ENCODE data around the gene TPO. TPM values are rescaled to one million over a fixed set of nuclear protein-coding genes. Genes with fewer than 3 reads are reported as not detected.

The TPO gene
- total and polyA plus RNA-seq, 5 donors: 1.3 to 2.0 (median 1.4) TPM; not detected in 1

DNA sequence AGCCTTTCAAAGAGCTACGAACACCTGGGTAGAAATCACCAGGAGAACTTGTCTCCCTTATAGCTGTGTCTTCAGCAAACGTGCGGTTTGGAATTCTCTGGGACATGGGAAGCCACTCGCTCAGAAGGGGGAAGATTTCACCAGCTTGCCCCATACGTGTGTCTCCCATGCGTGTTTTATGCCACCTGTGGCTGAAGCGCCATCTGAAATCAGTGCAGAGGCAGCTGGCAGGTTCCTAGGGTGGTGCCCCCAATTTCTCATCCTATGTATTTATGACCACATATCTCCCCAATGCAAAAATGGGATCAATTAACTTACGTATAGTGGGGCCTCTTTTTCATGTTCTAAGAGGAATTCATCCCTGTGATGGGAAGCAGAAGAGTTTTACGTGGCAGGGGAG, 81.6 kb downstream of the TPO start:
- intact Hi-C loops (cut with DNase I): no loop called here
- ATAC-seq (no peak), DNase-seq (no peak)
- no peaks in the 10 kb centered on the region for H3K9me3 ChIP-seq (ENCODE audit: control insufficient read depth, low read length)
- 81% methylated on average over 9 of the region's 9 CpGs for WGBS
- H3K4me1 ChIP-seq (ENCODE audit: control insufficient read depth, insufficient read depth, low read length): no peaks in the 10 kb centered on the region
- H3K27me3 ChIP-seq (ENCODE audit: control insufficient read depth, insufficient read depth): no peaks in the 10 kb centered on the region
- no peak overlapping the region for H3K4me3 ChIP-seq (ENCODE audit: low read length)
- no peak overlapping the region for H3K27ac ChIP-seq (ENCODE audit: low read length)

DNA sequence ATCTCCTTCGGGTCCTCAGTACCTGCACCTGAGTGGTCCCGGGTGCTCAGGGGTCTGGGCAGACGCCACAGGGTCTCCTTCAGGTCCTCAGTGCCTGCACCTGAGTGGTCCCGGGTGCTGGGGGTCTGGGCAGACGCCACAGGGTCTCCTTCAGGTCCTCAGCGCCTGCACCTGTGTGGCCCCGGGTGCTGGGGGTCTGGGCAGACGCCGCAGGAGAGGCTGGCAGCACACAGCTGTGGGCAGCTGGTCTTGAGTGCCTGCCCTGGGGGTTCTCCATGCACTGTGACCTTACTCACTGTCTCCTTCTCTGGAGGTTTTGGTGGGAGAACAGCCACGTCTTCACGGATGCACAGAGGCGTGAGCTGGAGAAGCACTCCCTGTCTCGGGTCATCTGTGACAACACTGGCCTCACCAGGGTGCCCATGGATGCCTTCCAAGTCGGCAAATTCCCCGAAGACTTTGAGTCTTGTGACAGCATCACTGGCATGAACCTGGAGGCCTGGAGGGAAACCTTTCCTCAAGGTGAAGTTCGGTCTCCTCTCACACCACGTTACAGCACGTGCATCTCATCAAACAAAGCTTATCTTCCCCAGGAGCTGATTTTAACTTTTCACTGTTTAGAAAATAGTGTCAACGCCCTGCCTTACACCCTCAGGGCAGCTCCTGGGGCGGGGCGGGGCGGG, 82.6 kb downstream of the TPO start:
- Histone ChIP-seq H3K27ac (ENCODE audit: low read length) (no peak overlapping the region), H3K27me3 (ENCODE audit: control insufficient read depth, insufficient read depth) (no peaks in the 10 kb centered on the region), H3K4me3 (ENCODE audit: low read length) (no peak overlapping the region), H3K9me3 (ENCODE audit: control insufficient read depth, low read length) (no peaks in the 10 kb centered on the region), H3K4me1 (ENCODE audit: control insufficient read depth, insufficient read depth, low read length) (no peaks in the 10 kb centered on the region)
- 79% methylated on average over 22 of the region's 22 CpGs for WGBS
- ATAC-seq: no peak
- intact Hi-C loops (cut with DNase I): no loop called here
- DNase-seq: no peak

- intact Hi-C loops (cut with DNase I): no loop called here
- Histone ChIP-seq H3K9me3 (ENCODE audit: control insufficient read depth, low read length) (no peaks in the 10 kb centered on the region), H3K27me3 (ENCODE audit: control insufficient read depth, insufficient read depth) (no peaks in the 10 kb centered on the region), H3K4me1 (ENCODE audit: control insufficient read depth, insufficient read depth, low read length) (no peaks in the 10 kb centered on the region), H3K4me3 (ENCODE audit: low read length) (no peak overlapping the region), H3K27ac (ENCODE audit: low read length) (no peak overlapping the region)
- WGBS: 86% methylated on average over 19 of the region's 19 CpGs
- no peak for ATAC-seq
- no peak for DNase-seq
These were observed 83.1 kb downstream of the TPO start for GRCh38 chr2:1496359-1496821.

GRCh38 chr2:1497122-1497611, 83.9 kb downstream of the TPO start:
- DNase-seq (no peak), ATAC-seq (no peak)
- no peaks in the 10 kb centered on the region for H3K4me1 ChIP-seq (ENCODE audit: control insufficient read depth, insufficient read depth, low read length)
- no peaks in the 10 kb centered on the region for H3K27me3 ChIP-seq (ENCODE audit: control insufficient read depth, insufficient read depth)
- no peak overlapping the region for H3K4me3 ChIP-seq (ENCODE audit: low read length)
- 81% methylated on average over 13 of the region's 13 CpGs for WGBS
- no peaks in the 10 kb centered on the region for H3K9me3 ChIP-seq (ENCODE audit: control insufficient read depth, low read length)
- no peak overlapping the region for H3K27ac ChIP-seq (ENCODE audit: low read length)
- intact Hi-C loops (cut with DNase I): no loop called here

DNA sequence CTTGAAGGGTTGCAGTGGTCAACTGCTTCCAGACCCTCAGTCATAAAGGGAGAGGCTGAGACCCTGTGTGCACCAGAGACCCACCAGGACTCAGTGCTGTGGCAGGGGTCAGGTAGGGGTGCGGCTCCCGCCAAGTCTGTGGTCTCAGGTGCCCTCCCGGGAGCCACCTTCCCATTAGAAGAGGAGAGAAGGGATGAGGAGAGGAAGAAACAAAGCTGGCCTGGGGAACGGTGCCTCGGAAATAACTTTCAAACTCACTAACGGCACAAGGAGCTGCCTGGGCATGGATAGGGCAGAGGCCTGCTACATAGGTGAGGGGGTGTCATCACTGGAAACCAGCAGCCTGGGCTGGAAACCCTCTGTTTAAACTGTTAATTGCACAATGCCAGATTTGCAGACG, 84.9 kb downstream of the TPO start:
- DNase-seq (no peak), ATAC-seq (no peak)
- 80% methylated on average over 7 of the region's 7 CpGs for WGBS
- Histone ChIP-seq H3K9me3 (ENCODE audit: control insufficient read depth, low read length) (no peaks in the 10 kb centered on the region), H3K27ac (ENCODE audit: low read length) (no peak overlapping the region), H3K27me3 (ENCODE audit: control insufficient read depth, insufficient read depth) (no peaks in the 10 kb centered on the region), H3K4me3 (ENCODE audit: low read length) (no peak overlapping the region), H3K4me1 (ENCODE audit: control insufficient read depth, insufficient read depth, low read length) (no peaks in the 10 kb centered on the region)
- intact Hi-C loops (cut with DNase I): no loop called here

- no peak overlapping the region for H3K4me3 ChIP-seq (ENCODE audit: low read length)
- no peaks in the 10 kb centered on the region for H3K9me3 ChIP-seq (ENCODE audit: control insufficient read depth, low read length)
- DNase-seq: no peak
- H3K27ac ChIP-seq (ENCODE audit: low read length): no peak overlapping the region
- H3K27me3 ChIP-seq (ENCODE audit: control insufficient read depth, insufficient read depth): no peaks in the 10 kb centered on the region
- 88% methylated on average over 13 of the region's 13 CpGs for WGBS
- no peaks in the 10 kb centered on the region for H3K4me1 ChIP-seq (ENCODE audit: control insufficient read depth, insufficient read depth, low read length)
- ATAC-seq: no peak
- intact Hi-C loops (cut with DNase I): no loop called here
These were observed 86.0 kb downstream of the TPO start for GRCh38 chr2:1499033-1499795.

DNA sequence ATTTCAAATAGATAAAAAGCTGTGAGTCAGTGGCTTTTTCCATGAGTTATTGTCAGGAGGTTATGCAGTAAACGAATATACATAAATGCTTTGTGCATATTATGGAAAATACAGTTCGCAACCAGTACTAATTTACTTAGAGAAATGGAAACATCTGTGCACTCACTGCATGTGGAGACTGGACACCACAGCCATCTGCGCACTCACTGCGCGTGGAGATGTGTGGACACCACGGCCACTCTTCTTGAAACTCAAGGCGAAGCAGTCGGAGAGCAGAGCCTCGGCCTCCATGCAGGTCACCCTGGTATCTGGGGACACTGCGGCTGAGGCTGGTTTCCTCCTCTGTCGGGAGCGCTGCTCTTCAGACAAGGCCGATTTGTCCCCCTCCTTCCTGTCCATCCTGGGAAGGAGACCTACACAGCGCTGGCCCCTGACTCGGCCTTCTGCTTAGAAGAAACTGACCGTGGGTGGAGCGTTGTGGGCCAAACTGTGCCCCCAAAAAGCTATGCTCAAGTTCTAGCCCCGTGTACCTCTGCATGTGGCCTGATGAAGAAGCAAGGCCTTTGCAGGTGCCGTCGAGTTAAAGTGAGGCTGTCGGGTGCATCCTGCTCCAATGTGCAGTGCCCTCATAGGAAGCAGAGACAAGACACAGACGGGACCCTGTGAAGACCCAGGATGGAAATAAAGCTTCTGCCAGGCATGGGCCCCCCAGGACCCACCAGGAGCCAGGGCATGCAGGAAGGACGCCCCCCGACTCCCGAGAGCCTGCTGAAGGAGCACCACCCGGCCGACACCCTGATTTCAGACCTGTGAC, 88.0 kb downstream of the TPO start:
- intact Hi-C loops (cut with DNase I): no loop called here
- Histone ChIP-seq H3K27me3 (ENCODE audit: control insufficient read depth, insufficient read depth) (no peaks in the 10 kb centered on the region), H3K4me3 (ENCODE audit: low read length) (no peak overlapping the region), H3K4me1 (ENCODE audit: control insufficient read depth, insufficient read depth, low read length) (no peaks in the 10 kb centered on the region), H3K9me3 (ENCODE audit: control insufficient read depth, low read length) (no peaks in the 10 kb centered on the region), H3K27ac (ENCODE audit: low read length) (no peak overlapping the region)
- ATAC-seq: no peak
- WGBS: 84% methylated on average over 27 of the region's 27 CpGs
- DNase-seq: no peak

- DNase-seq (no peak), ATAC-seq (no peak)
- Histone ChIP-seq H3K27ac (ENCODE audit: low read length) (no peak overlapping the region), H3K27me3 (ENCODE audit: control insufficient read depth, insufficient read depth) (no peaks in the 10 kb centered on the region), H3K9me3 (ENCODE audit: control insufficient read depth, low read length) (no peaks in the 10 kb centered on the region), H3K4me3 (ENCODE audit: low read length) (no peak overlapping the region), H3K4me1 (ENCODE audit: control insufficient read depth, insufficient read depth, low read length) (no peaks in the 10 kb centered on the region)
- intact Hi-C loops (cut with DNase I): no loop called here
- WGBS: 82% methylated on average over 6 of the region's 6 CpGs
These were observed 88.7 kb downstream of the TPO start for GRCh38 chr2:1501991-1502390.

- no peak overlapping the region for H3K27ac ChIP-seq (ENCODE audit: low read length)
- peak in 1 of 2 donors; percentile 23 for ATAC-seq
- DNase-seq: no peak
- WGBS: 86% methylated on average over 15 of the region's 15 CpGs
- no peaks in the 10 kb centered on the region for H3K9me3 ChIP-seq (ENCODE audit: control insufficient read depth, low read length)
- intact Hi-C loops (cut with DNase I): no loop called here
- no peaks in the 10 kb centered on the region for H3K27me3 ChIP-seq (ENCODE audit: control insufficient read depth, insufficient read depth)
- H3K4me3 ChIP-seq (ENCODE audit: low read length): no peak overlapping the region
- H3K4me1 ChIP-seq (ENCODE audit: control insufficient read depth, insufficient read depth, low read length): no peaks in the 10 kb centered on the region
These were observed 89.6 kb downstream of the TPO start for GRCh38 chr2:1502891-1503304.

DNA sequence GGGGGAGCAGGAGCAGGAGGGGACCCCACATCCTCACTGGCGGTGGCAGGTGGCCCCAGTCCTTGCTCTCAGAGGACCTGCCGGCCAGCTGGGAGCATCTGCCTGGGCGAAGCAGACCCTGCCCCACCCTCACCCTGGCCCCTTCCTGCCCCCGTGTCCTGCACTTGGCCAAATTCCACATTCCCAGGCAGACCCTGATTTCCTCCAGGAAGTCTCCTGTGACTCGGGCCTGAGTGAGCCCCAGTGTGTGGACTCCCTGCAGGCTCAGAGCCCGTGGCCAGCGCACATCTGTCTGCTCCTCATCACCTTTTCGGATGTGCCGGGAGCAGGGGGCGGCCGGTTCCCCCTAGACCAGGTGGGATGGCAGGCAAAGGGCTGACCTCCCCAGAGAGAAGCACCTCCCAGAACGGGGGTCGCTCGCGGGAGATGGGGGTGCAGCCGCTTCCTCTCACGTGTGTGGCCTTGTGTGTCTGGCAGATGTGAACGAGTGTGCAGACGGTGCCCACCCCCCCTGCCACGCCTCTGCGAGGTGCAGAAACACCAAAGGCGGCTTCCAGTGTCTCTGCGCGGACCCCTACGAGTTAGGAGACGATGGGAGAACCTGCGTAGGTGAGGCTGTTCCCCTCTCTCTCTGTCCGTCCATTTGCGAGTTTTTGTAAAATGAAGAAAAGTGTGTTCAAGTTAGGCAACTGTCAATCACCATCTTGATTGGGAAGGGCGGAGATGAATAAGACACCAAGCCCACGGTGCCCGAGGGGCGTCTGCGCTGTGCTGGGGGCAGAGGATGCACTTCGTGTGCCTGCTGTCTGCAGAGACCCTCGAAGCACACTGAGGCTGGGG, 90.4 kb downstream of the TPO start:
- ATAC-seq (peak; percentile 29 to 59), DNase-seq (no peak)

More for the DNA sequence above, 90.4 kb downstream of the TPO start:
- H3K9me3 ChIP-seq (ENCODE audit: control insufficient read depth, low read length): no peaks in the 10 kb centered on the region
- H3K4me1 ChIP-seq (ENCODE audit: control insufficient read depth, insufficient read depth, low read length): no peaks in the 10 kb centered on the region
- H3K27ac ChIP-seq (ENCODE audit: low read length): no peak overlapping the region
- WGBS: 74% methylated on average over 36 of the region's 36 CpGs
- no peak overlapping the region for H3K4me3 ChIP-seq (ENCODE audit: low read length)
- no peaks in the 10 kb centered on the region for H3K27me3 ChIP-seq (ENCODE audit: control insufficient read depth, insufficient read depth)
- intact Hi-C loops (cut with DNase I): no loop called here

Measured in right cardiac atrium (tissue), 5 donors.